HG03565 (cell line): ENCODE results near the gene RBM44.

Experiments
- ATAC-seq: cut with Tn5 transposase; IDR thresholded peaks from one replicate; pipeline ENCODE4 v1.9.1; 2021; ENCODE audit warnings: mild to moderate bottlenecking, moderate library complexity; ENCODE audit not compliant: unreplicated experiment

Gene RBM44

DNA sequence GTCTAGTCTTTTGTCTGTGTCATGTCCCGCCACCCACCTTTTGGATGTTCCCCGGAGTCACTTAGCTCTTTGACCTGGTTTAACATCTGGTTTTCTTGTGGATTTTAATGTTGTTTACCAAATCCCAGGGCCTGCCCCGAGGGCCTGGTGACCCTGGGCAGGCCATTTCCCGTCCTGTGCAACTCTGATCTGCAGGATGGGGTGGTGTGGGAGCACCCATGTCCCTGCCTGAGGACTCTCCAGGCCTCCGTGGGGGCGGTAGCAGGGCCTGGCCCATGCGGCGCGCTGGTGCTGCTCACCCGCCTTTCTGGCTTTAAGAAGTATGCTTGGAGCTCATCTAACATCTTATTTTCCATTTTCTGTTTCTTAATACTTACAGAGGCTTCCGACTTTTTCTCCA is 71.5 kb downstream of the RBM44 start:
- no peak for ATAC-seq

DNA sequence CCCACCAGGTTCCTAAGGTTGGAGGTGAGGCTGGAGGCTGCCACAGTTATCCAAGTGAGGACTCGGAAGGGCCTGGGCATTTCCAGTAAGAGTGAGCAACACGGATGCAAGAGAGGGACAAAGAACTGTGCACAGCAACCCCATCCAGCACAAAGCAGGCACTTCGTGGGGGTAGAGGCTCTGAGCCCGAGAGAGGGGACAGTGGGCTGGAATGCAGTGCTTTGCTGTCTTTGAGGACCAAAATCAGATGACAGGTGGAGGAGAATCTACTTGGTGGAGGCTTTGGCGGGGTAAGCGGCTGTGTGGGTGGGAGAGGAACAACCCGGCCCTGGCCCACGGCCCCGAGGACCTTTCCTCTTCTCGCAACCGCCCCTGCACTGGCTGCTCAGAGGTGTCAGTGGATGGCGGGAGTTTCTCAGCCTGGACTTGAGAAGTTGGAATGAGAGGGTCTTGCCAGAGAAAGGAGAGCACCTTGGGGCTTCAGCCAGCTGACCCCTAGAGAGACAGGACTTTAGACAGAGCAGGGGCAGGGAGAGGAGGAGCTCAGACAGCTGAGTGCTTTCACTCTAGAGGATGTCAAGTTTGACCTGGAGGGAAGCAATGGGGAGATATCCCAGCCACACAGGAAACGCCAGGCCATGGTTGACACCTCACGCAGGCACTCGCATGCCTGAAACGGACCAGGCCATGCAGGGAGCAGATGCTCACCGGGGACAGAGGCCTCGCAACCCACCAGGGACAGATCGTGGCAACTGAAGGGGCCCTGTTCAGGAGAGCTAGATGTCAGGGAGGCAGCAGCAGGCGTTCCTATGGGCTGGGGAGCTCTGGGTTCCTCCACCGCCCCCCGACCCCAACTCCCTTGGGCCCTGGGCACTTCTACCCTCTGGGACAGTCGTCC is 72.4 kb downstream of the RBM44 start:
- no peak for ATAC-seq

DNA sequence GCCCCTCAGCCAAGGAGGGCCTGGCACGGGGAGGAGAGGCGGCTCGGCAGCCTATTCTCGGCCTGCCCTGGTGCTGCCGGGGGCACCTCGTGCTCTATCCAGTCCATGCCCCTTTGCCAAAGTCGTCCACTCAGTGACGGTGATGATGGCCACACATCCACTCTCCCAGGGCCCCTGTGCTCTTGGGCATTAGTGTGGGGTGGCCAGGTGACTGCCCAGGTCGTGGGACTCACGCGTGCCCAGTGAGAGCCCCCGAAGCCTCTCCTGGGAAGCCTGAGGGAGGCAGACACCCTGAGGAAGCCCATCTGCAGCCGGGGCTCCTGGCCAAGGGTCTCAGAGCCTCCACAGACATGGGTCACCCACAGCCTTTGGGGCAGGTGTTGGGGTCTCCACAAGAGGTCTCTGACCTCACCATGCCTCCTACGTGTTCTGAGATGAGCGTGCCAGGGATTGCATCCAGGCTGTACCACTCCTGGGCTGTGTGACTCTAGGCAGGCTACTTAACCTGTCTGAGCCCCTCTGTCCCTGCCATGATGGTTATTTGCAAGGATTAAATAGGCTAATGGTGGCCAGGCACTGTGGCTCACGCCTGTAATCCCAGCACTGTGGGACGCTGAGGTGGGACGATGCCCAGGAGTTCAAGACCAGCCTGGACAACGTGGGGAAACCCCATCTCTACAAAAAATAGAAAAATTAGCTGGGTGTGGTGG is 73.8 kb downstream of the RBM44 start:
- no peak for ATAC-seq

DNA sequence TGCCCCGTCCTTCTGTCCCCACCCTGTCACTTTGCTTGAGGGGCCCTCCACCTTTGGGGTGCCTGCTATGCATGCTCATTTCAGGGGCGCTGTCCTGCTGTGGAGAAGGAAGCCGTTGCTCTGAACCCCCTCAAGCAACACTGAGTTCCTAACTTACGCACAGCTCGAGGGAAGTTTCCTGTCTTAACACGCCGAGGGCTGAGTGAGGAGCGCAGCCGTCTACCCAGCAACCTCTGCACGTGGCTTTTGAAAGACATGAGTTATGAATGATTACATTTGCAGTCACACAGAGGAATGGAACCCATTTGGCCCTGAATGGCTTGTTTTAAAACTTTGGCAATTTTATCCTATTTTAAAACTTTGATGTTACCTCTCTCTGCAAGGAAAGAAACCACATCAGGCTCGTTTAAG is 74.8 kb downstream of the RBM44 start:
- ATAC-seq: no peak

DNA sequence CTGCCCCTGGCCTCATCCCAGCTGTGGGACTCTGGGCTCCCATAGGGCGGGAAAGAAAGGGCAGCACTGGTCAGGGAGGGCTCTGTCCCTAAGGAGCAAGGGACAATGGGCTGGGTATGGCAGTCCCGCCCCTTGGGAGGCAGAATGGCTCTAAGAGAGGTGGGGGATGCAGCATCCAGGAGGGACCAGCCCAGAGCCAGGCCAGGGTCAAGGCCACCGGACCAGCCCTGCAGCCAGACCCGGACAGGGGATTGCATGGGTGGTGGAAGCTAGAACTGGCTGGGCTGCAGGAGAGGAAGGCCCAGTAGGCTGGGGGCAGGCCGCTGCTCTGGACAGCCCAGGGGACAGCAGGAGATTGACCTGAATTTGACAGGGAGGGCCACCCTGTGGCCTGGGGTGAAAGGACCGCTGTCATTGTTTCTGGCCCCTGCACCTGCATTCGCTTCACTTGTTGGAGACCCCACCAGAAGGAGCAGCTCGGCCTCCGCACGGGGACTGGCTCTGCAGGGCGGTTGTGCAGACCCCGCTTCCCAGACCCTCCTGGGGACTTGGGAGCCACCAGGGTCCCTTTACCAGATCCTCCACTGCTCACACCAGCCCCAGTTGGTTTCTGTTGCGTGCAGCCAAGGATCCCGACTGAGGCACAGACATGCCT is 75.4 kb downstream of the RBM44 start:
- ATAC-seq: no peak

DNA sequence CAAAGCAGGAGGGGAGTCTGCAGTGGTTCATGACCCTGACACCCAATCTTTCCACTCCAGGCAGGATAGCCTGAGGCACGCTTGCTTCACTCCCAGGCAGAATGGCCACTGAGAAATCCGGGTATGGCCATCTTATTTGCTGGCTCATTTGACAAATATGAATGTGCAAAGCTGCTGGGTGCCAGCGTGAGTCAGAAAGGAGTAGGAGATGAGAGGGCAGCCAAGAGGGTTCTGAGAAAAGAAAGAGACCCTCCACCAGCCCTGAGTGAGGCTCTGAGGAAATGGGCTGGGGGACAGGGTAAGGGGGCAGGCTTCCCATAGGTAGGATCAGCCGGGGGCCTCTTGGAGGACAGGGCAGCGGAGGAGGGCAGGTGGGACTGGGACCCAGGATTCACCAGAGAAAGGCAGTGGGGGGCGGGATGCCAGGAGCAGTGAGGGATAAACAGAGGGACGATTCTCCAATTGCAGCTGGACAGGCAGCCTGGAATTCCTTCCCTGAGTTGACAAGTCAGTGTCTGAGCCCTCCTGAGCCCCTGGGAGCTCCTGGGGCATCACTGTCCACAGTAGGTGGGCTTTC is 76.1 kb downstream of the RBM44 start:
- ATAC-seq: no peak

DNA sequence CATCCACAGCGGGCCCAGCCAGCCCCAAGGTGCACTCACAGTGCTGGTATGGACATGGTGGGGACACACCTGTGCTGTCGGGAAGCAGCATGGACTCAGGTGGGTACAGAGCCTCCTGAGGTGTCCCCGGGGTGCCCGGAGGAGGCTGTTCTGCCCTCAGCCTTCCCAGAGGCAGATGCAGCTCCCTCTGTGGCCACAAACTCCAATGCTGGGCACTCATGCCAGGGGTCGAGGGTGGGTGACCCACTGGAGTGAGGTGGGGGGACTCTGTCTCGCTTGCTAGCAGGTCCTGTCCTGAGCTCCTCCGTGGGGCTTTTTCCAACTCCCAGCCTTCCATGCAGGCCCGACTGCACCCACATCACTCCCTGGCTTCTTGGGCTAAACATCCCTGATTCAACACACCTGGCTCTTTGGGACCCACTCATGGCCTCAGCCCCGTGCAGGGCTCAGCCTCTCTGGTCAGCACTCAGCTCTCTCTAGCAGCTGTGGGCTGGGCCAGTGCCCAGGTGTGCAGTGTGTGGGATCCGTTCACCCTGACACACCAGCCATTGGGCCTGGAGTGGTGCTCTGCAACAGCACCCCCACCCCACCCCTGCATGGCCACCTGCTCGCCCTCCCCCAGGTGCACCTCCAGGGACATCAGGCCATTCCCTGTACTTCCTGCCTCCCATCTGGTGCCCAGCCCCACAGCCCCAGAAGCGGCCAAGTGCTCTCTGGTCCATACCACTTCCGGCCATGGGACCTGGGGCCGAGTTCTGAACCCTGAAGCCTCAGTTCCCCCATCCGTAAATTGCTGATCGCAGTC is 76.9 kb downstream of the RBM44 start:
- no peak for ATAC-seq

DNA sequence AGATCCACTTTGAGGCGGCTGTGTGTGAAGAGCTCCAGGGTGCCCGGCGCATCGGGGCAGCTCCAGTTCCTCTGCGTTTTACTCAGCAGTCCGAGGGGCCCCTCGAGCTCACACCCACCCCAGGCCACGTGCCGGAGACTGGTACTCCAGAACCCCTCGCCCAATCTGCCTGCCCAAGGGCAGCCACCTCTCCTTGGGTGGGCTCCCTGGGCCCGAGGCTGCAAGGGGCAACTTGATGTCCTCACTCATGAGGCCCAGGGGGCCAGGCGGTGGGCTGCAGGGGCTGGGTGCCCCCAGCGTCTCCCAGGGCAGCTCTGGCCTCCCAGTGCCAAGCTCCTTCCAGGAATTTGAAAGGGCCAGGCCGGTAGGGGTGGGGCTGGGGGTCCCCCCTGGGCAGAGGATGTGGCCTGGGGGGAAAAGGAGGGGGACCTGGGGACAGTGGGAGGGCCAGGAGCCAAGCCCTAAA is 77.5 kb downstream of the RBM44 start:
- ATAC-seq: no peak

DNA sequence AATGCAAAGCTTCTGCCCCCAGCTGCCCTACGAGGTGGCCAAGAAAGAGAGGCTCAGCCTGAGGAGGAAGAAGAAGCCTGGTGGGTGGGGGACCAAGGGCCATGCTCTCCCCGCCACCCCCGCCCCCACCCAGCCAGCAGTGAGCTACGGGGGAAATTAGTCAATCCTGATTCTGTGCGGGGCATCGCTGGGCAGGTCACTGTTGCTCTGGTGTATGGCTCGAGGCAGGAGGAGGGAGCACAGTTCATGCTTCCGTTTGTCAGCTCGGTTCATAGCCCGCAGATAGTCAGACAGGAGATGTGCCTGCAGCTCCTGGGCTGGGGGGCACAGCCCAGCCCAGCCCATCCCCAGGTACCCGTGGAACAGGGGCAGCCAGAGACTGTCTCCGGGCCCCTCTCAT is 78.0 kb downstream of the RBM44 start:
- ATAC-seq: no peak

DNA sequence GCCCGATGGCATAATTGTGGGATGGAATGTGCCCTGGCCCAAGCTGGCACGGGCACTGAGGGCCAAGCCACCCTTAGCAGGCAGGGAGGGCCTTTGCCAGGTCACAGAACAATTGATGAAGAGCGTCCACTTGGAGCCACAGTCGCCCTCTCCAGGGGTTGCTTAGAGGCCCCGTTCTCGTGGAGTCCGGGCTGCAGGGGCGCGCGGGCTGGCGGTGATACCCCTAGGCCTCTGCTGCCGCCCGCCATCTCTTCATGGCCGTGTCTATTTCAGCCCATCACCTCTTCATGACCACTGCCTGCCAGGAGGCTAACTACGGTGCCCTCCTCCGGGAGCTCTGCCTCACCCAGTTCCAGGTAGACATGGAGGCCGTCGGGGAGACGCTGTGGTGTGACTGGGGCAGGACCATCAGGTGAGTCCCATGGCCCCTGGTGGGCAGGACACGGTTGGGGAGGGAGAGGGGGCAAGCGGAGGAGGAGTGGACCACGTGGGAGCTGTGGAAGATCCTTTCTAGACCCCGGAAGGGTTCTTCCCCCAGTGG is 78.4 kb downstream of the RBM44 start:
- ATAC-seq: no peak

DNA sequence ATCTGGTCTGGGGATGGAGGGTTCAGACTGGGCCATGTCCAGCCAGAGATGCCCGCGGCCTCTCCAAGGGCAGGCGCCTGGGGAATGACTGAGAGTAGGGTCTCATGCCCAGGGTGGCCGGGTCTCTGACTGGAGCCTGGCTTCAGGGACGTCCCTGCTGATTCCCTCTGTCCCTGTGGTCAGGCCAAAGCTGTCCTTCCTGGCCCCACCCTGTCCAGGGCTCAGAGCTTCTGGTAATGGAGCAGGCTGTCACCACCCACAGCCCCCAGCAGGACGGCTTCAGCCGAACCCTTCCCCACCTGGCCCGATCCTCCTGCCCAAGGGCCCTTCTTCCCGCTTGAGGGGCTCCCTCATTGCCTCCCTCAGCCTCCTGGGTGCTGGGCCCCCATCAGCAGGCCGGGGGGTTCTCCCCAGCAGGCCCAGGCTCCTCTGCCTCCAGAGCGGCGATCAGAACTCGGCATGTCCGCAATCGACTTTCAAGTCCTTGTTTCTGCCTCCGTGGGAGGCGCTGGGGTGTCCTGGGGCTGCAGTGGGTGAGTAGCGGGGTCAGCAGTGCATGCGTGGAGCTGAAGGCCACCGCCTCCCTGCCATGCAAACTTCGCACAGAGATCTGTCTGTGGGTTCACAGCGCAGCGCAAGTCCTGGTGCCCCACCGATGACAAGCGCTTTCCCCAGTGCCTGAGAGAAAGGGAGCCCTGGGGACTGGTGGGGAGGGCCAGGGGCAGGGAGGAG is 79.2 kb downstream of the RBM44 start:
- no peak for ATAC-seq

DNA sequence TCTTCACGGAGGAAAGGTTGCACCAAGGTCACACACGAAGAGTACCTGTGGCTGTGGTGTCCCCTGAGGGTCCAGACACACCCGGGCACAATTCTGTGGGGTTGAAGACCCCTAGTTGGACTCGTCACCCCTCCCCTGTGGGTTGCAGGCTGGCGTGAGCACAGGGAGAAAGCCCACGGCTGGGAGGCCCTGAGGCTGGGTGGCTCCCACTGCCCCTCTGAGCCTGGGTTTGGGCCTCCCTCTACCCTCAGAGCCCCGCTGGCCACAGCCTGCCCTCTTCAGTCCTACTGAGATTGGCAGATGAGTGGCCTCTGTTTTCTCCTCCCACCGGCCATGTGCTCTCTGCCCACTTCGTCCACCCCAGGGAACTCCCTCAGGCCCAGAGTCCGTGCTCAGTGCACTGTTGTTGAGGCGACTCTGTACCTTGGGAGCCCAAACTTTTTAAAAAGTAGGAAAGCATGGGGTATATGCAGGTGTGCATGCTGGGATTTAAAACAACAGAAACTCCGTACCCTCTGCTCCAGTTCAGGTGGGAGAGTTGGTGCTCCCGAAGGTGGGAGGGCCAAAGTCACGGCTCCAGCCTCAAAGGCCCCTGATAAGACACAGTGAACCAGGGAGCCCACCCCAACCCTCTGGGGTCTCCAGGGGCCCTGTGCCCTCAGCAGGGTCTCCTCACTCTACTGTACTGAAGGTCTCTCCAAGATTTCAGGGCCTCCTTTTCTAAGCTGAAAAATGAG is 79.9 kb downstream of the RBM44 start:
- no peak for ATAC-seq

DNA sequence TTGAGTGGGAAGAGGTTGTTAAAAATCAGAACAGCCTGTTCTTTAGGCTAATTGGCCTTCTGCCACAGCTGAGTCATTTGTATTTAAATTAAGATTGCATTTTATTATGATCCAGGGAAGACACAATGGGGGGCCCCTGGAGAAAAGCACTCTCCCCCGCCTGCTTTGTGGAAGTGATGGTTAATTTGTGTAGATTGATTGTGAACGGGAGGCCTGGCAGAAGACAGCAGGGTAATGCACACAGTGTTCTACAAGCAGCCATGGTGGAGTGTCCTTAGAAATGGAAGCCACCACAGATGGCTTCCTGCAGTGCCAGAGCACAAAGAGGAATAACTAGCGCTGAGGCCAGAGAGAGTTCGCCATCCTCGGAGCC is 80.5 kb downstream of the RBM44 start:
- ATAC-seq: no peak

DNA sequence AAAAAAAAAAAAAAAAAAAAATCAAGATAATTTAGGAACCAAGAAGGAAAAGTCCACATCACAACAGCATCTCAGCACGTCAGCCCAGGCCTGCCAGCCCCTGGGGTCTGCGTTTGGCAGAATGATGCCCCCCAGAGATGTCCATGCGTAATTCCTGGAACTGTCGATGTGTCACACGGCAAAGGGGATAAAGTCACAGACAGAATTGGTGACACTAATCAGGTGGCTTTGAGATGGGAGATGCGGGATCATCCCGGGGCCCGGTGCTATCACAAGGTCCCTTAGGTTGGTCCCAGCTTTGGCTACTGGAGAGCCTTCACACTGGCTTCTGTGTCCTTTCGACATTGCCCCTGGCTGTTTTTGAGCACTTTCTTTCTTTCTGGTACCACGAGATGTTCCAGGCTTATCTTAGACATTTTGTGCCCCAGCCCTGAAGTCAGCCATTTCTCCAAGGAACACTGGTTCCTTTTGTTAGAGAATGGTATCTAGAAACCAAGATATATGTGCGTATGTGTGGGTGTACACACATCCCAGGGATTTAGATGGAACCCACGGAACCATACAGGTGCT is 81.5 kb downstream of the RBM44 start:
- ATAC-seq: no peak

DNA sequence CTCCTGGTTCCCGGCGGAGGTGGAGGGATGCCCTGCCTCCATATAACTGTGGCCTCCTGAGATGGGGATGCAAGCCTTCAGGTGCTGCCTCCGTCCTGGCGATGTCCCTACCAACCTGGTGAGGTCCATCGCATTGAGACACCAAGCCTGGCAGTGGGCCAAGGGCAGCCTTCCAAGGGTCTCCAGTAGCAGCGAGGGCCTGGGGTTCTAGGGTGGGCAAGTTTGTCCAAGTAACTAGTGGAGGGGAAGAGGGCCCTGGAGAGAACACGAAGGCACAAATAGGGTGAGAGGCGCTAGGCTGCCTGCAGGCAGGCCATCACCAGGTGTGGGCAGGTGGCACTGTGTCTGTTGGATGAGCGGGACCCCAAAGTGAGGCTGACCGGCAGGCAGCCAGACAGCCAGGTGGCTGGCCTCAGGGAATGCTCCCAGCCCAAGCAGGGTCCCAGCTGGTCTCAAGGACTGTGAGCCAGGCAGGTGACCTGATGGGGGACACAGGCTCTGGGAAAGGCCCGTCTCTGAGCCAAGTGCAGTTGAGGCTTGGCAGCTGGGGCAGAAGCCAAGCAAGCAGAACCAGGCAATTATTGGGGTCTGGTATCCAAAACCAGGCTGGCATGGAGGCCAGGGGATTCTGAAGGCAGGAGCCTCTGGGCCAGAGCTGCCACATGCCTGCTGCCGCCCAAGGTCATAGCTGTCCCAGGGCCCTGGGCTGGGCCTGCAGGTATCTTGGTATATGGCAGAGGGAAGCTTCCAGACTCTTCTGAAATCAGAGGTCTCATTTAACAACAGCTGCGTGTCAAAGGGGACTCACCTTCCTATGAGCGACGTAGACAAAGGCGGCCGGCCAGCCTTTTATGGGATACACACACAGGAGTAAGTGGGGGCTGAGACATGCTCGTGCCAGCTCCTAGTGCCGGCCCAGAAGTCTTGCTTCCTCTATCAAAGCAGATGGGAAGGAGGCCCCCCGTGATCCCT is 84.2 kb downstream of the RBM44 start:
- ATAC-seq: no peak

DNA sequence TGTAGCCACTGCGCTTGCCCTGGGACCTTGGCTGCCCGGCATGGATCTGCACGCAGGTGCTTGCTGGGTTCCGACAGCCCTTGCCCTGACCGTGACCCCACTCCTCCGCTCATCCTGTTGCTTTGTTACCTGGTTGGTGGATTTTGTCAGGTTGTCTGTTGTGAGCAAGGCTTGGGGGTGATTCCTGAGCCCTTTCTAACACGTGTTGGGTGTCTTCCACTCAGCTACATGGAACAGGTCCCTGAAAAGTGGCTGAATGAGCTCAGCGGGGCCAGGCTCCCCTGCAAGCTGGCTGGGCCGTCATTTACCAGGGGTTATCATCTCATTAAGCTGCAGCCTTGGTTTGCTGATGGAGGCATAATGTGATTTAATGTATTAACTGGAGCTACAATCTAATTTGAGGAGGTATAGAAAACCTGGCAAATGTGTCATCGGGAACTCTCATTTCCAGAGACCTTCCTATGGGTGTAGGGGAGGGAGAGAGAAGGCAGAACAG is 85.4 kb downstream of the RBM44 start:
- ATAC-seq: no peak

DNA sequence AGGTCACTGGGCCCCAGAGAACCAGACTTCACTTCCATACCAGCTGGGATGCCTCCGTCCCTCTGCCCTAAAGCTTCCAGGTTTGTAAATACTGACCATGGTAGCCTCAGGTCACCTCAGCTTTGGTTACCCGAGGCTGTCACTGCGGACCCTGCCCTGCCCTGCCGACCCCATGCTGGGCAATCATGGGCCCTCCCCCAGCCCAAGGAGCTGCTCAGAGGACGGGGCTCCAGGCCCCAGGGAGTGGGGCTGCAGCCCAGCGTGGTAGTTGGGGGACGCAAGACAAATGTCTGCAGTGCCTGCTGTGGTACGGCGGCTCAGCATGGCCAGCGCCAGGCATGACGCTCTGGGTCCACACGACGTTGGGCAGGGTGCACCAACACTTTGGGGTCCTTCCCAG is 86.1 kb downstream of the RBM44 start:
- no peak for ATAC-seq
